GM23338 (cell line): ENCODE results near the gene ETV6. TPM values are rescaled to one million over a fixed set of nuclear protein-coding genes. Genes with fewer than 3 reads are reported as not detected.

ENCODE experiments used
- ATAC-seq: fragments of 200-7000 bp; cut with Tn5 transposase; 3 replicates; pipeline ENCODE4 v1.9.1; 2020
- DNase-seq: peaks from one replicate; pipeline ENCODE4 v3.0.0-alpha.2; 2015; ENCODE audit warnings: low spot score
- H2AFZ ChIP-seq: fragments of 200-600 bp; sonication (generic); 2 replicates; pipeline ENCODE4 v1.8.0; 2016; ENCODE audit warnings: antibody characterized with exemption, mild to moderate bottlenecking, moderate library complexity
- H3F3A ChIP-seq: fragments of 200-600 bp; sonication (generic); replicated peaks from 2 replicates; pipeline ENCODE4 v1.8.0; 2017; ENCODE audit warnings: antibody characterized with exemption, mixed run types, low read depth
- H3K27ac ChIP-seq: fragments of 200-600 bp; sonication (generic); 2 replicates; pipeline ENCODE4 v1.6.1; 2016; ENCODE audit warnings: low read depth
- H3K27me3 ChIP-seq: fragments of 200-600 bp; sonication (generic); 2 replicates; pipeline ENCODE4 v1.8.0; 2016; ENCODE audit warnings: mild to moderate bottlenecking, mixed run types, moderate library complexity; ENCODE audit not compliant: insufficient read depth
- H3K36me3 ChIP-seq: fragments of 200-600 bp; sonication (generic); 2 replicates; pipeline ENCODE4 v1.8.0; 2016; ENCODE audit warnings: mild to moderate bottlenecking; ENCODE audit not compliant: insufficient read depth
- H3K4me1 ChIP-seq: fragments of 200-600 bp; sonication (generic); 2 replicates; pipeline ENCODE4 v1.8.0; 2016; ENCODE audit warnings: mild to moderate bottlenecking, moderate library complexity; ENCODE audit not compliant: insufficient read depth
- H3K4me2 ChIP-seq: fragments of 200-600 bp; sonication (generic); 2 replicates; pipeline ENCODE4 v1.7.1; 2017; ENCODE audit warnings: mixed run types
- H3K4me3 ChIP-seq: fragments of 200-600 bp; sonication (generic); 2 replicates; pipeline ENCODE4 v1.6.1; 2016; ENCODE audit warnings: mixed run types
- H3K79me2 ChIP-seq: fragments of 200-600 bp; sonication (generic); replicated peaks from 2 replicates; pipeline ENCODE4 v1.8.0; 2017; ENCODE audit warnings: mild to moderate bottlenecking; ENCODE audit not compliant: insufficient read depth
- H3K9me2 ChIP-seq: fragments of 200-600 bp; sonication (generic); 2 replicates; pipeline ENCODE4 v1.8.0; 2017; ENCODE audit not compliant: insufficient read depth
- H4K20me1 ChIP-seq: fragments of 200-600 bp; sonication (generic); replicated peaks from 2 replicates; pipeline ENCODE4 v1.8.0; 2017; ENCODE audit warnings: mild to moderate bottlenecking; ENCODE audit not compliant: insufficient read depth
- H3K27ac Mint-ChIP-seq: 2 replicates; pipeline ENCODE4 v1.8.0; 2020; ENCODE audit warnings: inconsistent platforms, mild to moderate bottlenecking, moderate library complexity, mixed read lengths
- H3K27me3 Mint-ChIP-seq: 3 replicates; pipeline ENCODE4 v1.8.0; 2022; ENCODE audit warnings: low read depth, mild to moderate bottlenecking, moderate library complexity, mixed read lengths, inconsistent platforms; ENCODE audit not compliant: insufficient read depth, poor library complexity
- H3K36me3 Mint-ChIP-seq: 3 replicates; pipeline ENCODE4 v1.8.0; 2021; ENCODE audit warnings: low read depth, mild to moderate bottlenecking, inconsistent platforms, moderate library complexity, mixed read lengths
- H3K4me1 Mint-ChIP-seq: 3 replicates; pipeline ENCODE4 v1.8.0; 2020; ENCODE audit warnings: mild to moderate bottlenecking, inconsistent platforms, mixed read lengths
- H3K4me3 Mint-ChIP-seq: 3 replicates; pipeline ENCODE4 v1.8.0; 2021; ENCODE audit warnings: moderate library complexity, mild to moderate bottlenecking, inconsistent platforms, mixed read lengths
- H3K9me3 Mint-ChIP-seq: 3 replicates; pipeline ENCODE4 v1.8.0; 2020; ENCODE audit warnings: moderate library complexity, mild to moderate bottlenecking, inconsistent platforms, mixed read lengths
- CREB1 ChIP-seq: fragments of 250-450 bp; sonication (Bioruptor Pico); IDR thresholded peaks from 2 replicates; pipeline ENCODE4 v1.5.0; 2020; ENCODE audit warnings: low read depth, mild to moderate bottlenecking, moderate library complexity
- CTCF ChIP-seq, 2 experiments: fragments of 200-600 bp in 1 of 2; sonication (generic) in 1 of 2; conservative IDR thresholded peaks; 2 replicates each; pipeline versions ENCODE4 v1.5.1 to v1.6.1; 2016 to 2017; ENCODE audit warnings: antibody characterized with exemption in 2 of 2, low read depth in 2 of 2, mild to moderate bottlenecking in 2 of 2, moderate library complexity in 1 of 2
- NANOG ChIP-seq: IDR thresholded peaks from 2 replicates; pipeline ENCODE4 v1.6.1; 2016; ENCODE audit warnings: antibody characterized with exemption, borderline replicate concordance
- REST ChIP-seq: IDR thresholded peaks from one replicate; pipeline ENCODE4 v1.6.1; 2018; ENCODE audit warnings: antibody characterized with exemption; ENCODE audit not compliant: unreplicated experiment
- STAT1 ChIP-seq: IDR thresholded peaks from one replicate; pipeline ENCODE4 v1.6.1; 2016; ENCODE audit warnings: antibody characterized with exemption; ENCODE audit not compliant: unreplicated experiment
- ZNF114 ChIP-seq: fragments of 250-450 bp; sonication (Bioruptor Pico); IDR thresholded peaks from 2 replicates; pipeline ENCODE4 v1.5.0; 2020; ENCODE audit warnings: mild to moderate bottlenecking, moderate library complexity
- ZNF331 ChIP-seq: fragments of 250-450 bp; sonication (Bioruptor Pico); IDR thresholded peaks from 2 replicates; pipeline ENCODE4 v1.5.0; 2020; ENCODE audit warnings: low read depth, mild to moderate bottlenecking, moderate library complexity
- polyA plus RNA-seq: library from polyadenylated mRNA; unstranded; fragments of >200 nt; fragmentation: Nextera tagmentation; extraction: Ambion mirVana; gene quantifications from 2 replicates; pipeline ENCODE4 v1.2.1, GENCODE V29; 2016
- total RNA-seq: library from RNA; depleted of rRNA; stranded (reverse); fragments of >200 nt; shearing (Covaris generic); gene quantifications from 2 replicates; pipeline ENCODE4 v1.2.3, GENCODE V29; 2014
- TF ChIP-seq, protein P1 (sequence below): IDR thresholded peaks from 2 replicates; pipeline ENCODE4 v1.6.1; 2016; ENCODE audit warnings: antibody characterized with exemption

Gene ETV6
- total and polyA plus RNA-seq, 2 experiments from 2014 or later: 7.5 to 15.1 TPM

DNA sequence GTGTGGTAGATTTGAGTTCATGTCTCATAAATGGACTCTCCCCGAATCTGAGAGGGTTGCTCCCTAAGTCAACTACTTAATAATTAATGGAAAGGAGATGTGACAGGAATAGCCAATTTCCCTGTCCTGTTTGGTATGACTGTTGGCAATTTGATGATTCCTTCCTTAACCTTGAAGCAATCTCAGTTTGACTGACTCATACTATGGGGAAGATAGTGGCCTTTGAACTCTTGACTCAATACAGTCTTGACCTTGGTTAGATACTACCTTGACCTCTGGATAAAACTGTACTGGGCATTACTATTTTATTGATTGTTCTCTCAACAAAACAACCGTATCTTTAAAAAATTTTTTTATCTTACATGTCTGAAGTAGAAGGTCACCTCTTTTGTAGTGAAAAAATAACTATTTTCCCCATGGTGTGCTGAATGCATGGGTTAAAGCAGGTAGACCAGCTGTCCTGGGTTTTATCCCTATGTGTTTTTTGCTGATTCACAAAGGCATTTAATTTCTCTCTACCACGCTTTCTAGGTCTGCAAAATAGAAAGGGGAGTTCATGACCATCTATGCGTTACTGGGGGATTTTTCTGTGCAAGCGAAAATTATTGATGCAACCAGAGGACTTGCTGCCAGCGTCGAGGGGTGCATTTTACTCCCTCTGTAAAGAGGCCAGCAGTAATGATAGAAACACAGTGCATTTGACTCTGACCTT, 80.1 kb downstream of the ETV6 start:
- Histone ChIP-seq H3F3A (no peaks in the 10 kb centered on the region), H3K79me2 (peaks cover 7% of the 10 kb centered on the region; the same call in 1 of the 2 replicates), H3K27ac (no peak overlapping the region), H3K27me3 (no peaks in the 10 kb centered on the region), H2AFZ (no peak overlapping the region), H4K20me1 (no peaks in the 10 kb centered on the region), H3K4me2 (no peak overlapping the region), H3K4me3 (no peak overlapping the region), H3K4me1 (0 out of 2 replicates have a peak, but pooled peaks cover 3% of the 10 kb centered on the region), H3K9me2 (no peaks in the 10 kb centered on the region), H3K36me3 (no peaks in the 10 kb centered on the region)
- ATAC-seq: no peak
- Mint-ChIP-seq H3K4me3 (no peak overlapping the region), H3K4me1 (peaks cover 44% of the 10 kb centered on the region), H3K27me3 (peaks cover 4% of the 10 kb centered on the region), H3K36me3 (no peaks in the 10 kb centered on the region), H3K27ac (peak overlapping the region; percentile 64), H3K9me3 (no peaks in the 10 kb centered on the region)
- TF ChIP-seq, protein P1, sequence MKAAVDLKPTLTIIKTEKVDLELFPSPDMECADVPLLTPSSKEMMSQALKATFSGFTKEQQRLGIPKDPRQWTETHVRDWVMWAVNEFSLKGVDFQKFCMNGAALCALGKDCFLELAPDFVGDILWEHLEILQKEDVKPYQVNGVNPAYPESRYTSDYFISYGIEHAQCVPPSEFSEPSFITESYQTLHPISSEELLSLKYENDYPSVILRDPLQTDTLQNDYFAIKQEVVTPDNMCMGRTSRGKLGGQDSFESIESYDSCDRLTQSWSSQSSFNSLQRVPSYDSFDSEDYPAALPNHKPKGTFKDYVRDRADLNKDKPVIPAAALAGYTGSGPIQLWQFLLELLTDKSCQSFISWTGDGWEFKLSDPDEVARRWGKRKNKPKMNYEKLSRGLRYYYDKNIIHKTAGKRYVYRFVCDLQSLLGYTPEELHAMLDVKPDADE: no peak
- no peak for TF ChIP-seq ZNF331
- no peak for DNase-seq

DNA sequence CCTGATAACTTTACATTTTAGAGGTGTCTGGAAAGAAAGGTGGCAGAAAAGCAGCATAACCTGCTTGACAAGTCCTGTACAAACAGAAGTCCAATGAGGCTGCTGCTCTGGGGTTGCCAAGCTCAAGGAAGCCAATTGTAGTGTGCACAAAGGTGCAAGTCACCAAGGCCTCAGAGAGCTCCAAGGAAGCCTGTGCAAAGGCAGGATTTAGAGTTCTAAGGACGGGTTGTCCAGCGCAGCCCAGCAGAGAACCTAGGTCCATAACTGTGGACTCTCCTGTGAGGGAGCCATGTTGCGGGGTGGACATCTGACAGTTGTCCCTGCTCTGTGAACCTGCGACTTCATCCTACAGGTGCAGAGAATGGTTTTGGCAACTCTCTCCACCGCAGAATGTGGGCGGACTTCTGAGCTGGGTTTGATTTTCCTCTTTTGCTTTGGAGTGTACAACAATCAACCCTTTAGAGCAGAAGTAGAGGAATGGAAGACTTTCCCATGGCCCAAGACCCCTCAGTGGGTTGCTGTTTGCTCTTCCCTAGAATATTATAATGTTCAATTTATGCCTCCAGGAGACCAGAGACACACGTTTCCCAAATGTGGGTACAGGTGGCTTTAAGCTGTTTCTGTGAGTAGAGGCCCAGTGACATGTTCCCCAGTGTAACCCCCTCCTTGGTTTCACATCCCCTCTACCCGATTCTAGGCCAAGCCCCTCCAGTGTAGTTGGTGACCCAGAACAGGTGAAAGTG, 81.0 kb downstream of the ETV6 start:
- H3K36me3 ChIP-seq: no peaks in the 10 kb centered on the region
- H3K27ac ChIP-seq: peak overlapping the region; percentile 40; the same call in 1 of the 2 replicates
- DNase-seq: peak; percentile 41
- Mint-ChIP-seq H3K36me3 (no peaks in the 10 kb centered on the region), H3K4me3 (no peak overlapping the region), H3K9me3 (no peaks in the 10 kb centered on the region), H3K27ac (peak overlapping the region; percentile 56), H3K27me3 (peaks cover 4% of the 10 kb centered on the region), H3K4me1 (peaks cover 39% of the 10 kb centered on the region)
- H3K4me2 ChIP-seq: no peak overlapping the region
- no peaks in the 10 kb centered on the region for H4K20me1 ChIP-seq
- no peak for ATAC-seq
- H3K27me3 ChIP-seq: no peaks in the 10 kb centered on the region
- H3K4me3 ChIP-seq: no peak overlapping the region
- no peaks in the 10 kb centered on the region for H3K9me2 ChIP-seq
- no peak overlapping the region for H2AFZ ChIP-seq
- no peaks in the 10 kb centered on the region for H3F3A ChIP-seq
- 0 out of 2 replicates have a peak, but pooled peaks cover 3% of the 10 kb centered on the region for H3K4me1 ChIP-seq
- H3K79me2 ChIP-seq: peaks cover 10% of the 10 kb centered on the region; the same call in 1 of the 2 replicates
- TF ChIP-seq CREB1 (CRISPR knock-in tag) (no peak), STAT1 (no peak), ZNF114 (CRISPR knock-in tag) (no peak), REST (no peak), NANOG (no peak), ZNF331 (no peak), CTCF (conservative IDR thresholded peaks at IDR 0.05; ENCODE audit: low read depth in 2 of 2) (no peak)
- TF ChIP-seq, protein P1: no peak
